ENCODE results near the gene IL1R1. TPM values are rescaled to one million over a fixed set of nuclear protein-coding genes. Genes with fewer than 3 reads are reported as not detected.

Gene IL1R1
- total RNA-seq, 1 donor, result 89.8 TPM

DNA sequence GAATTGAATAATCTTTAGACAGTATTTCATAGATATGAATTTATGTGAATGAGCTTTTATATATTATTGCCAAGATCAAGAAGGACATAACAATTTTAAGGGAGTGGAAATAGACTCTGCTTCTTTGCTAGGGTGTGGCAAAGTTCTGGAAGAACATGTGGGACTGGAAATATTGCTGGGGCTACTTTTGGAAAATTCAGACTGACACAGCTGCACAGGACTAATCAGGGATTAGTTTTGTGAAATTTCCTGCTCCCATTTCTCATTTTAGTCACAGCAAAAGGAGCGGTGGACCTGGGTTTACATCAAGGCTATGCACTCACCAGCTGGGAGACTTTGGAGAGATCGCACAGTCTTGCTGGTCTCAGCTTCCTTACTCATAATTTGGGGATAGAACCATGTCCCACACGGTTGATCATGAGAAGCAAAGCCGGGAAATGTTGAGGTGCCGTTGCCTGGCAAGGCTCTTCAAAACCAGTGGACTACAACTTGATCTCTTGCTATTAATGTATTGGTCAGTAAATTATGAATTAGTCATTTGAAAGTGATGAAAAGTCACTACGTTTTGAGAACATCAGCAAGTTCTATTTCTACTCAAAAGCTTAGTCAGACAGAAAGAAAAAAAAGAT, 86.7 kb downstream of the IL1R1 start:
- no peak overlapping the region for H2AFZ ChIP-seq (ENCODE audit: low read length)
- no peak overlapping the region for H3K4me2 ChIP-seq (ENCODE audit: insufficient read depth, low read length)
- peaks cover 18% of the 10 kb centered on the region for H3K4me1 ChIP-seq (ENCODE audit: insufficient read depth, low read length)
- H3K4me3 ChIP-seq (ENCODE audit: insufficient read depth, low read length), result no peak overlapping the region
- no peaks in the 10 kb centered on the region for H3K79me2 ChIP-seq (ENCODE audit: insufficient read depth, low read length)
- no peaks in the 10 kb centered on the region for H4K20me1 ChIP-seq (ENCODE audit: insufficient read depth, low read length)
- H3K27ac ChIP-seq (ENCODE audit: low read depth, low read length), result peak overlapping the region; percentile 96
- no peaks in the 10 kb centered on the region for H3K27me3 ChIP-seq (ENCODE audit: insufficient read depth, low read length)
- no peaks in the 10 kb centered on the region for H3K9me3 ChIP-seq (ENCODE audit: low read depth, low read length)
- H3K36me3 ChIP-seq (ENCODE audit: insufficient read depth, low read length), result no peaks in the 10 kb centered on the region
- DNase-seq (ENCODE audit: insufficient read length, low spot score, missing footprints), result no peak
- TF ChIP-seq, protein P1, sequence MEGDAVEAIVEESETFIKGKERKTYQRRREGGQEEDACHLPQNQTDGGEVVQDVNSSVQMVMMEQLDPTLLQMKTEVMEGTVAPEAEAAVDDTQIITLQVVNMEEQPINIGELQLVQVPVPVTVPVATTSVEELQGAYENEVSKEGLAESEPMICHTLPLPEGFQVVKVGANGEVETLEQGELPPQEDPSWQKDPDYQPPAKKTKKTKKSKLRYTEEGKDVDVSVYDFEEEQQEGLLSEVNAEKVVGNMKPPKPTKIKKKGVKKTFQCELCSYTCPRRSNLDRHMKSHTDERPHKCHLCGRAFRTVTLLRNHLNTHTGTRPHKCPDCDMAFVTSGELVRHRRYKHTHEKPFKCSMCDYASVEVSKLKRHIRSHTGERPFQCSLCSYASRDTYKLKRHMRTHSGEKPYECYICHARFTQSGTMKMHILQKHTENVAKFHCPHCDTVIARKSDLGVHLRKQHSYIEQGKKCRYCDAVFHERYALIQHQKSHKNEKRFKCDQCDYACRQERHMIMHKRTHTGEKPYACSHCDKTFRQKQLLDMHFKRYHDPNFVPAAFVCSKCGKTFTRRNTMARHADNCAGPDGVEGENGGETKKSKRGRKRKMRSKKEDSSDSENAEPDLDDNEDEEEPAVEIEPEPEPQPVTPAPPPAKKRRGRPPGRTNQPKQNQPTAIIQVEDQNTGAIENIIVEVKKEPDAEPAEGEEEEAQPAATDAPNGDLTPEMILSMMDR (IDR thresholded peaks at IDR 0.05; ENCODE audit: extremely low read depth, low read depth, low read length), result no peak

Other genes starting within 250 kb of the IL1R1 start
- 0.36 and 0.88 TPM in 2 replicates for gene IL1R2, start 150.8 kb upstream of the IL1R1 start, total RNA-seq
- gene IL1RL2, start 44.3 kb downstream of the IL1R1 start, total RNA-seq, result 0.72 and 1.2 TPM in 2 replicates
- under 0.01 and 0.29 TPM in 2 replicates for gene IL1RL1, start 168.8 kb downstream of the IL1R1 start, total RNA-seq
- gene IL18R1, start 213.1 kb downstream of the IL1R1 start, total RNA-seq, result 4.0 and 4.7 TPM in 2 replicates

Data from osteoblast (primary cell).